Fibroblast of skin of left biceps (primary cell): ENCODE measurements around the gene ZNF629.

ENCODE experiments used
- DNase-seq, 2 experiments: peaks; one replicate each; pipeline ENCODE4 v3.0.0-alpha.2; 2013; ENCODE audit warnings: low read depth in 2 of 2

ZNF629 gene

GRCh38 chr16:30767767-30768465 is 19.1 kb downstream of the ZNF629 start:
- DNase-seq = no peak

- DNase-seq = no peak
Observed at GRCh38 chr16:30766933-30767284, 20.1 kb downstream of the ZNF629 start.

GRCh38 chr16:30766206-30766932 is 20.6 kb downstream of the ZNF629 start:
- DNase-seq = no peak

- DNase-seq = no peak
Observed at GRCh38 chr16:30764816-30765465, 22.1 kb downstream of the ZNF629 start.

- DNase-seq = no peak
Observed at GRCh38 chr16:30764086-30764485, 22.9 kb downstream of the ZNF629 start.

- no peak for DNase-seq
Observed at GRCh38 chr16:30762991-30763725, 23.8 kb downstream of the ZNF629 start.

GRCh38 chr16:30761928-30762902 is 24.8 kb downstream of the ZNF629 start, which contains the start of the genes CFAP119 and RNF40:
Gene CFAP119, minus strand, starts transcription at chr16:30762062. Its CDS starts 314 bp downstream, at chr16:30761748.
Gene RNF40, plus strand, starts transcription at chr16:30762322. Its CDS starts 224 bp downstream, at chr16:30762546.
- peak; percentile 92 to 94 for DNase-seq

- DNase-seq = no peak
Observed at GRCh38 chr16:30761427-30761927, 25.5 kb downstream of the ZNF629 start.

GRCh38 chr16:30760577-30761426 is 26.2 kb downstream of the ZNF629 start:
- DNase-seq = no peak

- DNase-seq = no peak
Observed at GRCh38 chr16:30760001-30760559, 26.9 kb downstream of the ZNF629 start.

- DNase-seq = no peak
Observed at GRCh38 chr16:30758988-30759491, 28.0 kb downstream of the ZNF629 start.

GRCh38 chr16:30757316-30757715 is 29.7 kb downstream of the ZNF629 start:
- DNase-seq = no peak

GRCh38 chr16:30756781-30757100 is 30.3 kb downstream of the ZNF629 start:
- no peak for DNase-seq

- no peak for DNase-seq
Observed at GRCh38 chr16:30755955-30756780, 30.8 kb downstream of the ZNF629 start.

GRCh38 chr16:30753596-30753995 is 33.4 kb downstream of the ZNF629 start:
- no peak for DNase-seq

- no peak for DNase-seq
Observed at GRCh38 chr16:30750876-30751465, 36.0 kb downstream of the ZNF629 start.

GRCh38 chr16:30750201-30750600 is 36.8 kb downstream of the ZNF629 start:
- DNase-seq = no peak
